WTC11 (cell line): Measurements from ENCODE around the gene SPOCK2. TPM values are rescaled to one million over a fixed set of nuclear protein-coding genes. Genes with fewer than 3 reads are reported as not detected.

Experiments
- ATAC-seq: fragments of 200-7000 bp; cut with Tn5 transposase; 2 replicates; pipeline ENCODE4 v1.10.0; 2021; ENCODE audit warnings: mild to moderate bottlenecking, moderate library complexity
- CTCF ChIA-PET: fragments of 300-600 bp; sonication (Branson Sonifier 250); formaldehyde crosslinking; loops from one replicate; lab custom pipeline; 2021; ENCODE audit warnings: antibody characterized with exemption; lab: Charles Lee
- POLR2A ChIA-PET: fragments of 350-600 bp; sonication (Branson Sonifier 250); formaldehyde crosslinking; loops from one replicate; lab custom pipeline; 2021; ENCODE audit warnings: antibody characterized with exemption; lab: Charles Lee
- DNase-seq: peaks from one replicate; pipeline ENCODE4 v3.0.0; 2021; ENCODE audit warnings: low spot score
- H3K27ac Mint-ChIP-seq: 2 replicates; pipeline ENCODE4 v1.8.0; 2021; ENCODE audit warnings: mixed read lengths
- H3K27me3 Mint-ChIP-seq: 2 replicates; pipeline ENCODE4 v1.8.0; 2021; ENCODE audit warnings: low read depth, mild to moderate bottlenecking, moderate library complexity, mixed read lengths
- H3K36me3 Mint-ChIP-seq: 2 replicates; pipeline ENCODE4 v1.8.0; 2021; ENCODE audit warnings: mixed read lengths
- H3K4me1 Mint-ChIP-seq: 2 replicates; pipeline ENCODE4 v1.8.0; 2022; ENCODE audit warnings: mixed read lengths
- H3K4me3 Mint-ChIP-seq: 2 replicates; pipeline ENCODE4 v1.8.0; 2021; ENCODE audit warnings: mild to moderate bottlenecking, moderate library complexity, mixed read lengths
- H3K9me3 Mint-ChIP-seq: 2 replicates; pipeline ENCODE4 v1.8.0; 2021; ENCODE audit warnings: mixed read lengths
- CBFB ChIP-seq: sonication (generic); formaldehyde crosslinking; IDR thresholded peaks from 2 replicates; pipeline ENCODE4 v1.8.1; 2022; ENCODE audit warnings: mild to moderate bottlenecking, low read depth, missing genetic modification reagents
- EMX1 ChIP-seq: fragments of 250-450 bp; sonication (Bioruptor Pico); IDR thresholded peaks from 2 replicates; pipeline ENCODE4 v1.8.0; 2021; ENCODE audit warnings: mild to moderate bottlenecking
- FOXK1 ChIP-seq: sonication (generic); formaldehyde crosslinking; IDR thresholded peaks from 2 replicates; pipeline ENCODE4 v1.8.0; 2022; ENCODE audit warnings: mild to moderate bottlenecking, moderate library complexity, missing genetic modification reagents
- FOXP1 ChIP-seq: sonication (generic); formaldehyde crosslinking; IDR thresholded peaks from 2 replicates; pipeline ENCODE4 v1.8.0; 2022; ENCODE audit warnings: missing genetic modification reagents, mild to moderate bottlenecking, moderate library complexity, borderline replicate concordance
- IRF1 ChIP-seq: sonication (generic); formaldehyde crosslinking; IDR thresholded peaks from 2 replicates; pipeline ENCODE4 v1.8.0; 2023; ENCODE audit warnings: missing genetic modification reagents
- NFE2L1 ChIP-seq: sonication (generic); formaldehyde crosslinking; IDR thresholded peaks from 2 replicates; pipeline ENCODE4 v1.8.1; 2023; ENCODE audit warnings: missing genetic modification reagents
- OVOL2 ChIP-seq: fragments of 250-450 bp; sonication (Bioruptor Pico); IDR thresholded peaks from 2 replicates; pipeline ENCODE4 v1.9.0; 2021; ENCODE audit warnings: mild to moderate bottlenecking, borderline replicate concordance
- SMAD4 ChIP-seq: sonication (generic); formaldehyde crosslinking; IDR thresholded peaks from 2 replicates; pipeline ENCODE4 v1.8.0; 2022; ENCODE audit warnings: mild to moderate bottlenecking, missing genetic modification reagents
- STAT6 ChIP-seq: sonication (generic); formaldehyde crosslinking; conservative IDR thresholded peaks from 2 replicates; pipeline ENCODE4 v1.8.1; 2023; ENCODE audit warnings: mild to moderate bottlenecking, low read depth, missing genetic modification reagents, moderate library complexity
- ZBTB43 ChIP-seq: sonication (generic); formaldehyde crosslinking; IDR thresholded peaks from 2 replicates; pipeline ENCODE4 v1.8.1; 2023; ENCODE audit warnings: mild to moderate bottlenecking, missing genetic modification reagents
- ZNF425 ChIP-seq: fragments of 250-450 bp; sonication (Bioruptor Pico); conservative IDR thresholded peaks from 2 replicates; pipeline ENCODE4 v1.9.0; 2021; ENCODE audit warnings: mild to moderate bottlenecking
- ZNF671 ChIP-seq: fragments of 250-450 bp; sonication (Bioruptor Pico); IDR thresholded peaks from 2 replicates; pipeline ENCODE4 v1.8.0; 2021; ENCODE audit warnings: mild to moderate bottlenecking
- total RNA-seq: library from RNA; stranded (reverse); gene quantifications from 3 replicates; pipeline ENCODE4 v1.2.3, GENCODE V29; 2021
- TF ChIP-seq, protein P1 (sequence below): sonication (generic); formaldehyde crosslinking; IDR thresholded peaks from 2 replicates; pipeline ENCODE4 v1.8.0; 2022; ENCODE audit warnings: mild to moderate bottlenecking, missing genetic modification reagents
- TF ChIP-seq, protein P2 (sequence below): fragments of 250-450 bp; sonication (Bioruptor Pico); IDR thresholded peaks from 2 replicates; pipeline ENCODE4 v1.9.0; 2021; ENCODE audit warnings: mild to moderate bottlenecking
- TF ChIP-seq, protein P3 (sequence below): sonication (generic); formaldehyde crosslinking; IDR thresholded peaks from 2 replicates; pipeline ENCODE4 v1.8.0; 2022; ENCODE audit warnings: missing genetic modification reagents

The SPOCK2 gene
- total RNA-seq, 1 experiment from 2014 or later: 4.7 TPM

- peaks cover 10% of the 10 kb centered on the region for H3K4me1 Mint-ChIP-seq
- POLR2A ChIA-PET: interaction anchor here (0.6 kb wide), 1 partner anchor 105 kb away, joined by 3 read pairs; no protein-coding TSS in a partner anchor
- peaks cover 6% of the 10 kb centered on the region for H3K9me3 Mint-ChIP-seq
- H3K36me3 Mint-ChIP-seq: peaks cover 7% of the 10 kb centered on the region
- H3K27me3 Mint-ChIP-seq: no peaks in the 10 kb centered on the region
- no peak for DNase-seq
- TF ChIP-seq ZBTB43 (CRISPR knock-in tag) (no peak), EMX1 (CRISPR knock-in tag) (no peak)
- TF ChIP-seq, protein P1, sequence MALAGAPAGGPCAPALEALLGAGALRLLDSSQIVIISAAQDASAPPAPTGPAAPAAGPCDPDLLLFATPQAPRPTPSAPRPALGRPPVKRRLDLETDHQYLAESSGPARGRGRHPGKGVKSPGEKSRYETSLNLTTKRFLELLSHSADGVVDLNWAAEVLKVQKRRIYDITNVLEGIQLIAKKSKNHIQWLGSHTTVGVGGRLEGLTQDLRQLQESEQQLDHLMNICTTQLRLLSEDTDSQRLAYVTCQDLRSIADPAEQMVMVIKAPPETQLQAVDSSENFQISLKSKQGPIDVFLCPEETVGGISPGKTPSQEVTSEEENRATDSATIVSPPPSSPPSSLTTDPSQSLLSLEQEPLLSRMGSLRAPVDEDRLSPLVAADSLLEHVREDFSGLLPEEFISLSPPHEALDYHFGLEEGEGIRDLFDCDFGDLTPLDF: no peak
- no peak overlapping the region for H3K27ac Mint-ChIP-seq
- no peak for ATAC-seq
- H3K4me3 Mint-ChIP-seq: no peak overlapping the region
- CTCF ChIA-PET: interaction anchor here (0.7 to 1.2 kb wide), 3 partner anchors 17 to 215 kb away, joined by 3 read pairs; no protein-coding TSS in a partner anchor
Measured at GRCh38 chr10:72122221-72122620, 33.9 kb upstream of the SPOCK2 start.

GRCh38 chr10:72121389-72121788, 33.0 kb upstream of the SPOCK2 start:
- POLR2A ChIA-PET: no interaction called here
- no peaks in the 10 kb centered on the region for H3K27me3 Mint-ChIP-seq
- H3K4me3 Mint-ChIP-seq: no peak overlapping the region
- peaks cover 11% of the 10 kb centered on the region for H3K9me3 Mint-ChIP-seq
- H3K36me3 Mint-ChIP-seq: peaks cover 13% of the 10 kb centered on the region
- ATAC-seq (no peak), DNase-seq (no peak)
- TF ChIP-seq OVOL2 (CRISPR knock-in tag) (no peak), CBFB (CRISPR knock-in tag) (no peak), SMAD4 (no peak), IRF1 (CRISPR knock-in tag) (no peak)
- H3K4me1 Mint-ChIP-seq: peaks cover 4% of the 10 kb centered on the region
- no peak overlapping the region for H3K27ac Mint-ChIP-seq
- CTCF ChIA-PET: no interaction called here

GRCh38 chr10:72116372-72116771, 28.0 kb upstream of the SPOCK2 start:
- DNase-seq (no peak), ATAC-seq (no peak)
- H3K36me3 Mint-ChIP-seq: peaks cover 25% of the 10 kb centered on the region
- ChIA-PET CTCF (interaction anchor here (1.1 kb wide), 1 partner anchor 10 kb away, joined by 3 read pairs; no protein-coding TSS in a partner anchor), POLR2A (no interaction called here)
- no peak overlapping the region for H3K27ac Mint-ChIP-seq
- H3K4me1 Mint-ChIP-seq: no peaks in the 10 kb centered on the region
- TF ChIP-seq ZNF671 (CRISPR knock-in tag) (no peak), FOXK1 (no peak), FOXP1 (CRISPR knock-in tag) (no peak), STAT6 (no peak), IRF1 (CRISPR knock-in tag) (no peak), NFE2L1 (CRISPR knock-in tag) (no peak), SMAD4 (no peak), ZNF425 (CRISPR knock-in tag) (no peak)
- TF ChIP-seq, protein P2, sequence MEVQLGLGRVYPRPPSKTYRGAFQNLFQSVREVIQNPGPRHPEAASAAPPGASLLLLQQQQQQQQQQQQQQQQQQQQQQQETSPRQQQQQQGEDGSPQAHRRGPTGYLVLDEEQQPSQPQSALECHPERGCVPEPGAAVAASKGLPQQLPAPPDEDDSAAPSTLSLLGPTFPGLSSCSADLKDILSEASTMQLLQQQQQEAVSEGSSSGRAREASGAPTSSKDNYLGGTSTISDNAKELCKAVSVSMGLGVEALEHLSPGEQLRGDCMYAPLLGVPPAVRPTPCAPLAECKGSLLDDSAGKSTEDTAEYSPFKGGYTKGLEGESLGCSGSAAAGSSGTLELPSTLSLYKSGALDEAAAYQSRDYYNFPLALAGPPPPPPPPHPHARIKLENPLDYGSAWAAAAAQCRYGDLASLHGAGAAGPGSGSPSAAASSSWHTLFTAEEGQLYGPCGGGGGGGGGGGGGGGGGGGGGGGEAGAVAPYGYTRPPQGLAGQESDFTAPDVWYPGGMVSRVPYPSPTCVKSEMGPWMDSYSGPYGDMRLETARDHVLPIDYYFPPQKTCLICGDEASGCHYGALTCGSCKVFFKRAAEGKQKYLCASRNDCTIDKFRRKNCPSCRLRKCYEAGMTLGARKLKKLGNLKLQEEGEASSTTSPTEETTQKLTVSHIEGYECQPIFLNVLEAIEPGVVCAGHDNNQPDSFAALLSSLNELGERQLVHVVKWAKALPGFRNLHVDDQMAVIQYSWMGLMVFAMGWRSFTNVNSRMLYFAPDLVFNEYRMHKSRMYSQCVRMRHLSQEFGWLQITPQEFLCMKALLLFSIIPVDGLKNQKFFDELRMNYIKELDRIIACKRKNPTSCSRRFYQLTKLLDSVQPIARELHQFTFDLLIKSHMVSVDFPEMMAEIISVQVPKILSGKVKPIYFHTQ (CRISPR knock-in tag): no peak
- TF ChIP-seq, protein P3, sequence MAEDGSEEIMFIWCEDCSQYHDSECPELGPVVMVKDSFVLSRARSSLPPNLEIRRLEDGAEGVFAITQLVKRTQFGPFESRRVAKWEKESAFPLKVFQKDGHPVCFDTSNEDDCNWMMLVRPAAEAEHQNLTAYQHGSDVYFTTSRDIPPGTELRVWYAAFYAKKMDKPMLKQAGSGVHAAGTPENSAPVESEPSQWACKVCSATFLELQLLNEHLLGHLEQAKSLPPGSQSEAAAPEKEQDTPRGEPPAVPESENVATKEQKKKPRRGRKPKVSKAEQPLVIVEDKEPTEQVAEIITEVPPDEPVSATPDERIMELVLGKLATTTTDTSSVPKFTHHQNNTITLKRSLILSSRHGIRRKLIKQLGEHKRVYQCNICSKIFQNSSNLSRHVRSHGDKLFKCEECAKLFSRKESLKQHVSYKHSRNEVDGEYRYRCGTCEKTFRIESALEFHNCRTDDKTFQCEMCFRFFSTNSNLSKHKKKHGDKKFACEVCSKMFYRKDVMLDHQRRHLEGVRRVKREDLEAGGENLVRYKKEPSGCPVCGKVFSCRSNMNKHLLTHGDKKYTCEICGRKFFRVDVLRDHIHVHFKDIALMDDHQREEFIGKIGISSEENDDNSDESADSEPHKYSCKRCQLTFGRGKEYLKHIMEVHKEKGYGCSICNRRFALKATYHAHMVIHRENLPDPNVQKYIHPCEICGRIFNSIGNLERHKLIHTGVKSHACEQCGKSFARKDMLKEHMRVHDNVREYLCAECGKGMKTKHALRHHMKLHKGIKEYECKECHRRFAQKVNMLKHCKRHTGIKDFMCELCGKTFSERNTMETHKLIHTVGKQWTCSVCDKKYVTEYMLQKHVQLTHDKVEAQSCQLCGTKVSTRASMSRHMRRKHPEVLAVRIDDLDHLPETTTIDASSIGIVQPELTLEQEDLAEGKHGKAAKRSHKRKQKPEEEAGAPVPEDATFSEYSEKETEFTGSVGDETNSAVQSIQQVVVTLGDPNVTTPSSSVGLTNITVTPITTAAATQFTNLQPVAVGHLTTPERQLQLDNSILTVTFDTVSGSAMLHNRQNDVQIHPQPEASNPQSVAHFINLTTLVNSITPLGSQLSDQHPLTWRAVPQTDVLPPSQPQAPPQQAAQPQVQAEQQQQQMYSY: no peak
- H3K4me3 Mint-ChIP-seq: no peak overlapping the region
- no peaks in the 10 kb centered on the region for H3K27me3 Mint-ChIP-seq
- H3K9me3 Mint-ChIP-seq: peaks cover 24% of the 10 kb centered on the region
